Endothelial cell of umbilical vein (primary cell): ENCODE data around the gene SCAMP5.

Experiments used
- CTCF ChIP-seq, 2 donors: IDR thresholded peaks; 1 replicate in 1 of 2; 2 replicates in 1 of 2; pipeline ENCODE4 v1.5.1; 2011; ENCODE audit warnings: low read length in 2 of 2, mild to moderate bottlenecking in 2 of 2, moderate library complexity in 2 of 2, control low read depth in 1 of 2, inconsistent platforms in 1 of 2, low read depth in 1 of 2; ENCODE audit not compliant: insufficient read depth in 1 of 2; ENCODE audit errors: extremely low read depth in 1 of 2
- POLR2AphosphoS5 ChIP-seq: IDR thresholded peaks from 2 replicates; pipeline ENCODE4 v1.6.1; 2012; ENCODE audit warnings: low read depth, mild to moderate bottlenecking, control low read depth, low read length, moderate library complexity; ENCODE audit not compliant: insufficient read depth

GRCh38 chr15:74962671-74963070 is 32.7 kb upstream of the SCAMP5 start:
- TF ChIP-seq POLR2AphosphoS5 (no peak), CTCF (IDR thresholded peaks at IDR 0.05; ENCODE audit: extremely low read depth in 1 of 2, insufficient read depth in 1 of 2, low read depth in 1 of 2, low read length in 2 of 2) (no peak)
